Esophagus muscularis mucosa (tissue), 4 donors: ENCODE results near the gene UFSP1. TPM values are rescaled to one million over a fixed set of nuclear protein-coding genes. Genes with fewer than 3 reads are reported as not detected.

Experiments used
- DNase-seq: peaks from one replicate; pipeline ENCODE4 v3.0.0-alpha.2; 2017; ENCODE audit errors: extremely low spot score
- H3K27ac ChIP-seq, 4 donors: fragments of 200-600 bp; sonication (generic); replicated peaks in 1 of 4; 1 replicate in 3 of 4; 2 replicates in 1 of 4; pipeline ENCODE4 v1.5.1; 2016 to 2019; ENCODE audit warnings: mild to moderate bottlenecking in 1 of 4
- H3K27me3 ChIP-seq, 4 donors: fragments of 200-600 bp; sonication (generic); one replicate each; pipeline versions ENCODE4 v1.5.1 to v1.6.0; 2016 to 2019
- H3K36me3 ChIP-seq, 4 donors: fragments of 200-600 bp; sonication (generic); one replicate each; pipeline ENCODE4 v1.5.1; 2016 to 2019
- H3K4me1 ChIP-seq, 4 donors: fragments of 200-600 bp; sonication (generic); one replicate each; pipeline ENCODE4 v1.5.1; 2016 to 2019
- H3K4me3 ChIP-seq, 4 donors: fragments of 200-600 bp; sonication (generic); 1 replicate in 2 of 4; 2 replicates in 2 of 4; pipeline ENCODE4 v1.5.1; 2016 to 2019; ENCODE audit warnings: mild to moderate bottlenecking in 4 of 4, moderate library complexity in 1 of 4
- H3K9me3 ChIP-seq, 4 donors: fragments of 200-600 bp; sonication (generic); 1 replicate in 3 of 4; 2 replicates in 1 of 4; pipeline ENCODE4 v1.5.1; 2016 to 2019
- EP300 ChIP-seq: sonication (generic); formaldehyde crosslinking; IDR thresholded peaks from one replicate; pipeline ENCODE4 v1.6.1; 2017; ENCODE audit warnings: antibody characterized with exemption
- POLR2A ChIP-seq: fragments of 450-650 bp; IDR thresholded peaks from one replicate; pipeline ENCODE4 v1.6.1; 2017; ENCODE audit warnings: antibody characterized with exemption, moderate library complexity, mild to moderate bottlenecking, low read depth
- POLR2AphosphoS5 ChIP-seq, 2 donors: sonication (generic); formaldehyde crosslinking; IDR thresholded peaks; one replicate each; pipeline ENCODE4 v1.6.1; 2017; ENCODE audit warnings: antibody characterized with exemption in 2 of 2
- WGBS: methylation state at CpG from one replicate; pipeline ENCODE4 v1.1.5; 2018; 5-methylcytosine and 5-hydroxymethylcytosine counted together
- intact Hi-C: fragments of 100-400 bp; cut with DNase I; formaldehyde crosslinking; loops from one replicate; pipeline ENCODE4 v1.15.1; 2023
- total RNA-seq, 4 donors: library from RNA; depleted of rRNA; stranded (reverse); fragments of >200 nt; gene quantifications; one replicate each; pipeline versions ENCODE4 v1.1.0 to v1.2.1, GENCODE V29; 2016
- TF ChIP-seq, protein P1 (sequence below), 3 experiments: fragments of 200-600 bp in 2 of 3; fragments of 450-650 bp in 1 of 3; sonication (generic) in 2 of 3; IDR thresholded peaks; one replicate each; pipeline ENCODE4 v1.5.1; 2017 to 2019; ENCODE audit warnings: antibody characterized with exemption in 3 of 3, mild to moderate bottlenecking in 2 of 3, moderate library complexity in 1 of 3

The UFSP1 gene
- total RNA-seq, 4 donors from 2014 or later, result 2.1 to 8.7 (median 5.7) TPM

DNA sequence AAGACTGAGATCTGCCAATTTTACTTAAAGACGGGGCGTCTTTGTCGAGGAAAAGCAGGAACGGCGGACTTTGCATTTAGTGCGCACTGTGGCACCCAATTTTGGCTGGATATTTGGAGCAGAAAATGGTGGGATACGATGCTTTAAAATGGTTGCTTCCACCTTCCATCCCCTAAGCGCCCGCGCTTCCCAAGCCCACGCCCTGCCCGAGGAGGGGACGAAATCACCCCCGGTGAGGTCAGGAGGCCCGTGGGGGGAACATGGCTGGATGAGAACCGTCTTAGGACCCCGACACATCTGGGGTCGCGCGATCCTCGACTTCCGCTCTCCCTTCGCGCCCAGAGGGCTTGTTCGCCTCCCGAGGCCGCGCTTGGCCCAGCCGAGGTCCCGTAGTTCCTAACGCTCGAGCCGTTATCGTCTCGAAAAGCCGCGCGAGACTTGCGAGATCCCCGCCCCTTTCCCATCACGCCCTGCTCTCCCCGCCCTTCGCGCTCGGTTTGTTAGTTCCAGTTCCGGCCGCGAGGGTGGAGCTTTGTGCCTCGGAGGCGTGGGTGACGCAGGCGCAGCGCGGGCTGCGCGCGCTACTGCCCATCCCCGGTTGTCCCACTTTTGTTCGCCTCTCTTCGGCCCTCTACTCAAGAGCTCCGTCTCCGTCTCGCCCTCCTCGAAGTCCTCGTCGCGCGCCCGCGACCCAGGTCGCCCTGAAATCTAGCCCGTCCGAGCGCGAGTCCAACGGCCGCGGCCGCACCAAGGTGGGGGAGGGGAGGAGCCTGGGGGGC lies 14.7 kb downstream of the UFSP1 start, which contains the start of gene SRRT:
Gene SRRT, plus strand, starts transcription at position 527 of the 779 bp plus-strand sequence. CDS start 488 bp downstream, outside the sequence.
- intact Hi-C loops, result no loop called here
- Histone ChIP-seq H3K9me3 (no peaks in the 10 kb centered on the region), H3K4me3 (peak within 1 kb of the TSS; percentile 92 to 99 (median 94)), H3K4me1 (peaks cover 33 to 59% (median 55%) of the 10 kb centered on the region in 4 donors), H3K36me3 (peaks cover 24 to 72% (median 53%) of the 10 kb centered on the region in 4 donors), H3K27me3 (peaks cover 0 to 10% (median 0%) of the 10 kb centered on the region in 4 donors), H3K27ac (peak within 1 kb of the TSS; percentile 92 to 99 (median 97))
- peak; percentile 100 for DNase-seq
- TF ChIP-seq EP300, result no peak
- TF ChIP-seq POLR2AphosphoS5 (IDR thresholded peaks at IDR 0.05), result peak; percentile 99 to 100
- TF ChIP-seq, protein P1, sequence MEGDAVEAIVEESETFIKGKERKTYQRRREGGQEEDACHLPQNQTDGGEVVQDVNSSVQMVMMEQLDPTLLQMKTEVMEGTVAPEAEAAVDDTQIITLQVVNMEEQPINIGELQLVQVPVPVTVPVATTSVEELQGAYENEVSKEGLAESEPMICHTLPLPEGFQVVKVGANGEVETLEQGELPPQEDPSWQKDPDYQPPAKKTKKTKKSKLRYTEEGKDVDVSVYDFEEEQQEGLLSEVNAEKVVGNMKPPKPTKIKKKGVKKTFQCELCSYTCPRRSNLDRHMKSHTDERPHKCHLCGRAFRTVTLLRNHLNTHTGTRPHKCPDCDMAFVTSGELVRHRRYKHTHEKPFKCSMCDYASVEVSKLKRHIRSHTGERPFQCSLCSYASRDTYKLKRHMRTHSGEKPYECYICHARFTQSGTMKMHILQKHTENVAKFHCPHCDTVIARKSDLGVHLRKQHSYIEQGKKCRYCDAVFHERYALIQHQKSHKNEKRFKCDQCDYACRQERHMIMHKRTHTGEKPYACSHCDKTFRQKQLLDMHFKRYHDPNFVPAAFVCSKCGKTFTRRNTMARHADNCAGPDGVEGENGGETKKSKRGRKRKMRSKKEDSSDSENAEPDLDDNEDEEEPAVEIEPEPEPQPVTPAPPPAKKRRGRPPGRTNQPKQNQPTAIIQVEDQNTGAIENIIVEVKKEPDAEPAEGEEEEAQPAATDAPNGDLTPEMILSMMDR (IDR thresholded peaks at IDR 0.05), result peak in 2 of 3 experiments; percentile 43 to 65
- peak; percentile 92 for TF ChIP-seq POLR2A
- WGBS, result 8% methylated on average over 25 of the region's 79 CpGs

DNA sequence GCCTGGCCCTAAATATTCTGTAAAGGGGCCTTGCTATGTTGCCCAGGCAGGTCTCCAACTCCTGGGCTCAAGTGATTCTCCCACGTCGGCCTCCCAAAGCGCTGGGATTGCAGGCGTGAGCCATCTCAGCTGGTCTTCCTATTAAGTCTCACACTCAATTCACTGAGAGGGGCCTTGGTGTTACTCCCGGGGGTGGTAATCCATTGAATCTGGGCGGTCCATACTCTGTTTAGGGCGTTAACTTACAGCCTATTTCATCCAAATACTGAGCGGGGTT lies 15.3 kb downstream of the UFSP1 start:
- TF ChIP-seq POLR2AphosphoS5 (IDR thresholded peaks at IDR 0.05), result no peak
- no peak for TF ChIP-seq POLR2A
- TF ChIP-seq, protein P1 (IDR thresholded peaks at IDR 0.05), result no peak
- no peak for TF ChIP-seq EP300
- 66% methylated on average over 8 of the region's 8 CpGs for WGBS
- intact Hi-C loops, result no loop called here
- Histone ChIP-seq H3K4me1 (peaks cover 32 to 56% (median 53%) of the 10 kb centered on the region in 4 donors), H3K36me3 (peaks cover 24 to 67% (median 53%) of the 10 kb centered on the region in 4 donors), H3K9me3 (no peaks in the 10 kb centered on the region), H3K27ac (peak overlapping the region; percentile 92 to 99 (median 97)), H3K27me3 (peaks cover 0 to 10% (median 0%) of the 10 kb centered on the region in 4 donors), H3K4me3 (peak overlapping the region; percentile 92 to 99 (median 94))
- DNase-seq, result no peak

DNA sequence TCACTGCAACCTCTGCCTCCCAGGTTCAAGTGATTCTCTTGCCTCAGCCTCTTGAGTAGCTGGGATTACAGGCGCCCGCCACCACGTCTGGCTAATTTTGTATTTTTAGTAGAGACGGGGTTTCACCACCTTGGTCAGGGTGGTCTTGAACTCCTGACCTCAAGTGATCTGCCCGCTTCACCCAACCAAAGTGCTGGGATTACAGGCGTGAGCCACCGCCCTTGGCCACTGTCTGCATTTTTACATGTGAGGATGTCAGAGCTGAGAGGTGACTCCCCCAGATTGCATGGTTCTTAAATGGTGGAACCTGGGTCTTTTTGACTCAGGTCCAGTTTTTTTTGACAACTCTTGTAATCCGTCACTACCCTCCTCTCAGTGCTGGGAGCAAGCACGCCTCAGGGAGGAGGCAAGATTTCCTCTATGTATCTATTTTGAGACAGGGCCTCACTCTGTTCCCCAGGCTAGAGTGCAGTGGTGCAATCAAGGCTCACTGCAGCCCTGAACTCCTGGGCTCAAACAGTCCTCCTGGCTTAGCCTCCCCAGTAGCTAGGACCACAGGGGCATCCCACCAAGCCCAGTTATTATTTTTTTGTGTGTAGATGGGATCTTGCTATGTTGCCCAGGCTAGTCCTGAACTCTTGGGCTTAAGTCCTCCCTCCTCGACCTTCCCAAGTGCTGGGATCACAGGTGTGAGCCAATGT lies 15.8 kb downstream of the UFSP1 start:
- intact Hi-C loops, result no loop called here
- Histone ChIP-seq H3K27ac (peak overlapping the region; percentile 92 to 99 (median 97)), H3K27me3 (peaks cover 0 to 10% (median 0%) of the 10 kb centered on the region in 4 donors), H3K4me1 (peaks cover 32 to 56% (median 54%) of the 10 kb centered on the region in 4 donors), H3K4me3 (peak overlapping the region; percentile 92 to 99 (median 94)), H3K36me3 (peaks cover 24 to 67% (median 50%) of the 10 kb centered on the region in 4 donors), H3K9me3 (no peaks in the 10 kb centered on the region)
- no peak for TF ChIP-seq POLR2AphosphoS5 (IDR thresholded peaks at IDR 0.05)
- TF ChIP-seq, protein P1 (IDR thresholded peaks at IDR 0.05), result no peak
- TF ChIP-seq EP300, result no peak
- TF ChIP-seq POLR2A, result no peak
- WGBS, result 90% methylated on average over 9 of the region's 10 CpGs
- no peak for DNase-seq

DNA sequence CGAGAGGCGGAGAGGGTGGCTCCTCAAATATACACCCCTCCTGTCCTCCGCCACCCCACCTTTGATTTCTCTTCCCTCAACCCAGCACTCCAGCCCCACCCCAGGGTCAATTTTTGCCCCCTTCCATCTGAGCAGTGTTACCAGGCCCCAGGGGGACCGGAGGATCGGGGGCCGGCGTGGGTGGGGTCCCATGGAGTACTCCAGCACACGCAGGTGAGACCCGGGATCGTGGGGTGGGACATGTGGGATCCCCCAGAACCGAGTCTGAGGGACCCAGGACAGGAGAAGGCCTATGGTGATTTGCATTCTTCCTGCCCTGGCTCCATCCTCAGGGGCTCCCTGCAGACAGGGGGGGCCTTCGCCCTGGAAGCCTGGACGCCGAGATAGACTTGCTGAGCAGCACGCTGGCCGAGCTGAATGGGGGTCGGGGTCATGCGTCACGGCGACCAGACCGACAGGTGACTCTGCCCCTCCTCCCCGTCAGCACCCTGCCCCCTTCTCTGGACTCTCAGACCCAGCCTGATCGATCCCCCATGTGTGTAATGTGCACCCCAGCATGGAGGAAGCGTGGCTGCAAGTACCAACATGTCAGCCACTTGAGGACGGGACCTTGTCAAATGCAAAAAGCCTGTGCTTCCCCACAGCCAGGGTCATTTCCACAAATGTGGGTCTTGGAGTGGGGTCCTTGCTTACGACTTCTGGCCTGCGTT lies 21.6 kb downstream of the UFSP1 start:
- Histone ChIP-seq H3K9me3 (no peaks in the 10 kb centered on the region), H3K36me3 (peaks cover 15 to 51% (median 31%) of the 10 kb centered on the region in 4 donors), H3K27ac (peak overlapping the region; percentile 95 to 99 (median 97)), H3K27me3 (no peaks in the 10 kb centered on the region), H3K4me1 (peaks cover 30 to 55% (median 50%) of the 10 kb centered on the region in 4 donors), H3K4me3 (peak overlapping the region; percentile 79 to 99 (median 84))
- TF ChIP-seq, protein P1 (IDR thresholded peaks at IDR 0.05), result no peak
- TF ChIP-seq POLR2A (no peak), EP300 (no peak), POLR2AphosphoS5 (IDR thresholded peaks at IDR 0.05) (no peak)
- intact Hi-C loops, result no loop called here
- 27% methylated on average over 11 of the region's 27 CpGs for WGBS
- DNase-seq, result no peak
